GM12873 (cell line): Measurements from ENCODE around the gene TRIM67.

Experiments used
- TF ChIP-seq, protein P1 (sequence below): IDR thresholded peaks from 2 replicates; pipeline ENCODE4 v1.5.1; 2012; ENCODE audit warnings: low read depth, mild to moderate bottlenecking, moderate library complexity, low read length, control low read depth; ENCODE audit not compliant: insufficient read depth; ENCODE audit errors: missing control alignments

Gene TRIM67

DNA sequence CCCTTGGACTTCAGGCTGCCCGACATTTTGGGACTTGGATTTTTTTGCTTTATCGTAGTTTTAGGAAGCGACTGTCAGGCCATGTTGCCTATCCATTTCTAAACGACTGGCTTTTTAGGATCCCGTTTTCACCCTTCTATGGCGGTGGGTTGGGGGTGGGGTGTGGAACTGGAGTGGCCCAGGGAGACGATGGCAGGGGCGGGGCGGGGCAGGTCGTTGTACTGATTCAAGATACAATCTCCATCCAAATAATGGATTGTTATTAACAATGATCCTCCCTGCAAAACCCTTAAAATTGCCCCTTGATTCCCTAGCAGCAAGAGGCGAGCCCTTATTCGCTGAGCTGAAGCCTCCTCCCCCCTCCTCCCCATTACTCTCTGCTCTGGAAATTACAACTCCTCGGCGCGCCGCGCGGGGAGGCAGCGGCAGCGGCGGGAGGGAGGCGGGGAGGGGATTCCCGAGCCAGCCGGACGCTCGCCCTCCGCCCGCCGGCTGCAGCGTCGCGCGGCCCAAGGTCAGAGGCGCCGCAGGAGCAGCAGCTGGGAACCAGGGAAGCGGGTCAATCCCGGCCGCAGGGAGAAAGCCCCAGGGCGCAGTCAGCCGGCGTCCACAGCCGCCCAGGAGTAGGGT, at the start of gene TRIM67:
TRIM67 (plus strand) TSS at position 392 of the 630 bp plus-strand sequence. CDS start 912 bp downstream, outside the sequence.
- TF ChIP-seq, protein P1, sequence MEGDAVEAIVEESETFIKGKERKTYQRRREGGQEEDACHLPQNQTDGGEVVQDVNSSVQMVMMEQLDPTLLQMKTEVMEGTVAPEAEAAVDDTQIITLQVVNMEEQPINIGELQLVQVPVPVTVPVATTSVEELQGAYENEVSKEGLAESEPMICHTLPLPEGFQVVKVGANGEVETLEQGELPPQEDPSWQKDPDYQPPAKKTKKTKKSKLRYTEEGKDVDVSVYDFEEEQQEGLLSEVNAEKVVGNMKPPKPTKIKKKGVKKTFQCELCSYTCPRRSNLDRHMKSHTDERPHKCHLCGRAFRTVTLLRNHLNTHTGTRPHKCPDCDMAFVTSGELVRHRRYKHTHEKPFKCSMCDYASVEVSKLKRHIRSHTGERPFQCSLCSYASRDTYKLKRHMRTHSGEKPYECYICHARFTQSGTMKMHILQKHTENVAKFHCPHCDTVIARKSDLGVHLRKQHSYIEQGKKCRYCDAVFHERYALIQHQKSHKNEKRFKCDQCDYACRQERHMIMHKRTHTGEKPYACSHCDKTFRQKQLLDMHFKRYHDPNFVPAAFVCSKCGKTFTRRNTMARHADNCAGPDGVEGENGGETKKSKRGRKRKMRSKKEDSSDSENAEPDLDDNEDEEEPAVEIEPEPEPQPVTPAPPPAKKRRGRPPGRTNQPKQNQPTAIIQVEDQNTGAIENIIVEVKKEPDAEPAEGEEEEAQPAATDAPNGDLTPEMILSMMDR: no peak

DNA sequence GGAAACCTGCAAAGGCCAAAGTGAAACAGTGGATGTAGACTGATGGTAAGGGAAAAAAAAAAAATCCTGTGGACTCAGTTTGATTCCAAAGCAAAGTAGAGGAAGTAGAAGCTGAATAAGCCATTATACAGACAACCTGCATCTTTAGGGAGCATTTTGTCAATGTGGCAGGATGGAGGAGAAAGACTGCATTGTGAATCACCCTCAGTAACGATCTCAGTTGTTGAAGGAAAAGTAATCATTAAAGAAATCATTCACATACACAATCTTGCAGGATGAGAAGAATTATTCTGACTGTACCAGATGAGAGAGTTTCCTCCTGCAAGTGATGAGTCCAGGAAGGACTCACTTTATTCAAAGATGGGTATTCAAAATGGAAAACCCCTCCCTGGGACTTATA, 45.1 kb upstream of the TRIM67 start:
- TF ChIP-seq, protein P1: no peak

DNA sequence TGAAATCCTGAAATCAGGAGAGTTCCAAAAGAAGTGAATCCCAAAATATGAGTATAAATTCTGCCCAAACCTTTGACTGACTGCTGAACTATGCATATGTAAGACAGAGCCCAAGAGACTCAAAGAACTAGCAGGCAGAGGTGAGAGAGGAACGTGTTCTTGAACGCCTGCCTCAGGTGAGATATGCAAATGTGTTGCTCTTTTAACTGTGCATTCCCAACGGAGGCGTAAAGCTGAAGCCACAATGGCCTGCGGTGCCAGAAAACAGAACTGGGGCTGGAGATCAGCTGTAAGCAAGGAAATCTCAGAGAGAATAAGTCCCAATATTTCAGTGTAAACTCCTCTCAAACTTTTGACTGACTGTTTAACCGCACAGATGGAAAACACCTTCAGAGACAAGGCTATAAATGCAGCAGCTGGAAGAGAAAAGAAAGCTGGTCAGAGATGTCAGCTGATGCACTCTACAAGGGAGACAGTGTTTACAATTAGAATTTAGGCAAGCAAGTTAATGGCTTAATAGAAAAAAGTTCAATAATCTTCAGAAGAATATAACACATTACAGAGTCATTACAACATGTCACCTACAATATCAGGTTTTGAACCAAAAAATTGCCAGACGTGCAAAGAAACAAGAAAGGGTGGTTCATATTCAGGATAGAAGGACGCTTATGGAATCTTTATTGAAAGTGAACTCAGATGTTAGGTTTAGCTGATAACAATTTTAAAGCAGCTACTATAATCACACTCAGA, 43.0 kb upstream of the TRIM67 start:
- TF ChIP-seq, protein P1: no peak

DNA sequence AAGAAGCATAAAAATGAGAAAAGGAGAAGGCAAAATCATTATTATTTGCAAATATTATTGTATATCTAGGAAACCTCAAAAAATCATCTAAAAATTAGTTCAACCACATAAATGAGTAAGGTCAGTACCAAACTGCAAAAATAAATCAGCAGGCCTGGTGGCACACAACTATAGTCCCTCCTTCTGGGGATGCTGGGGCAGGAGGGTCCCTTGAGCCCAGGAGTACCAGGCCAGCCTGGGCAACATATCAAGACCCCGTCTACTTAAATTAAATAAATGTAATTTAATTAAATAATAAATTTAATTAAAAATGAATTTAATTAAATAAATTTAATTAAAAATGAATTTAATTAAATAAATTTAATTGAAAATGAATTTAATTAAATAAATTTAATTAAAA, 40.3 kb upstream of the TRIM67 start:
- TF ChIP-seq, protein P1: no peak

DNA sequence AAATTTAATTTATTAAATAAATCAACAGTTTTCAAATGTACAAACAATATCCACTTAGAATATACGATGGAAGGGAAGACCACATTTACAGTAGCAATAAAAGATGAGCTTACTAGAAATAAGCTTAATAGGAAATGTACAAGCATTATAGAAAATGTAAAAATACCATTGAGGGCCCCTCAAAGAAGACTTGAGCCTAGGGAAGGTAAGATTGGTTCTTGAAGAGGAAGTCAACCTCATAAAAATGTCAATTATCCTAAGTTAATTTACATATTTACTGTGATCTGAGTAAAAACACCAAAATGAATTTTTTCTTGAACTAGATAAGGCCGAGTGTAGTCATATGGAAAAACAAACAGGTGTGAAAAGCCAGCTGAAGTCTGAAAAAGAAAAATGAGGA, 39.7 kb upstream of the TRIM67 start:
- TF ChIP-seq, protein P1: no peak

DNA sequence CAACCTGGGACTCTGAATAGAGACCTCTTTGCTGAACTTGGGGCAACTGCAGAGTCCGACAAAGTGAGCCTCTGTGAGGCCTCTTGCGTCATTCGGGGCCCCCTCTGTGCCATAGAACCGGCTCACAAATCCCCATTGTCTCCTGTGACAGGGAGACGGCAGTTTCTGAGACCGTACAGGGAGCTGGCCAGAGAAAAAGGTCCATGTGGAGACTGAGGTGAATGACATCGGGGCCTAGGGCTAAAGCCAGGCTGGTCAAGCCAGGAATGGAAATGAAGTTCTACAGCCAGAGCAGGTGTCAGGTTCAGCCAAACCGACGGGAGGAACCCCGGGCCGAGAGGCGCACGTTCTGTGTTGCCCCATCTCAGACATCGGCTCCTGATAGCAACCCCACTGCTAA, 37.1 kb upstream of the TRIM67 start:
- TF ChIP-seq, protein P1: no peak

DNA sequence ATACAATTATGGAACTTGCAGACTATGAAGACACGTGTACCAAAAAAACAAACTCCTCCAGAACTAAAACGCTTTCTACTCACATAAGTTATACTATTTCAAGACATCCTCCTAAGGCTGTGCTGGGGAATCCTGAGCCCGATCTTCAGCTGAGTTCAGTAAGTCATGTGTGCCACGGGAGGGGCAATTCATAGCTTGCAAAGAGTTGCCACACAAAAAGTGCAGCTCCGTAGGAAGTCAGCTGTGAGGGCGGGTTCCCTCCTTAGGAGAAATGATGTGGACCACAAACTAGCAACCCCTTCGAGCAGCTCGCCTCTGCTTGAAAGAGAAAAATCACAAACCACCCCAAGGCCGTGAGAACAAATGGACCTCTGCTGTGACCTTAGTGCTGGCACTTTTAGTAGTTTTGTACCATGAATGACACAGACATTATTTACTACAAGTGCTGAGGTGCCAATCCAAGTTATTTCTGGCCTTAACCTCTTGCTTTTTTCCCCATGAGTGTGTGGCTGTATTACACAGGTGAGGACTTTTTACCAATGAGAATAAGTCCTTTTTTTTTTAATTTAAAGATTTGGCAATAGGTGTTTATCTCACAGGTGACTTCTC, 35.8 kb upstream of the TRIM67 start:
- TF ChIP-seq, protein P1: no peak
